ENCODE data around the gene GHRL. TPM values are rescaled to one million over a fixed set of nuclear protein-coding genes. Genes with fewer than 3 reads are reported as not detected.

GHRL gene
- total RNA-seq, 1 donor from 2014 or later, result not detected

DNA sequence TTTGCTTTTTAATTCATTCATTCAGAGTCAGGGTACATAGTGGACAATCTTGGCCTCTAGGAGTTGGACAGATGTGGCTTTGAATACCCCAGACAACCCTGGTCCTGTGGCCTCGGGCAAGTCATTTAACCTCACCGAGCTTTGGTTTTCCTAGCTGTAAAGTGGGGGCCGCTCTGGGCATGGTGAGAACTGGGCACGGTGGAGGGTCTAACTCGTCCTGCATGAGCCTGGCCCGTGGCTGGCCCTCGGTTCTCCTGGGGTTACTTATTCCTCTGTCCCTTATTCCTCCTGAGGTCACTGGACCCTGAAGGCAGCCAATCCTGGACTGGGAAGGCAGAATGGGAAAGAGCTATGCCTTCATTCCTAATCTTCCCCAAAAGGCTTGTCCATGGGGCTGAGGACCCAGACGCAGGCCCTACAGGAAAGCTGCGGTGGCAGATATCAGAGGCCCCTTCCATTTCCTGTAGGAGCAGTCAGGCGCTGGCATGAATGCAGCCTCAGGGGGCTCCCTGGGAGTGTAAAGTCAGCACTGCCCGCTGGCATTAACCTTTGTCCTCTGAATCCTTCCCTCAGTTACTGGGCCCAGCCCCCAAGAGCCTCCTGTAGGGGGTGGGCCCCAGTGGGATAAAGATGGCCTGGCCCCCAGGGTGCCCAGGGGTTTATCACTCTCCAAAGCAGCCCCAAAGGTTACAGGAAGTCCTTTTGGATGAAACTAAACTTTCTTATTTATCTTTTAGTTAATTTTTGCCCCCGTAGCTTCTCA is 46.0 kb upstream of the GHRL start:
- Mint-ChIP-seq H3K4me1 (ENCODE audit: low read depth) (no peaks in the 10 kb centered on the region), H3K27me3 (ENCODE audit: low read depth) (peaks cover 29% of the 10 kb centered on the region), H3K27ac (ENCODE audit: unreplicated experiment) (no peak overlapping the region), H3K4me3 (ENCODE audit: unreplicated experiment) (no peak overlapping the region), H3K9me3 (ENCODE audit: low read depth) (no peaks in the 10 kb centered on the region), H3K36me3 (ENCODE audit: low read depth) (no peaks in the 10 kb centered on the region)
- TF ChIP-seq, protein P1, sequence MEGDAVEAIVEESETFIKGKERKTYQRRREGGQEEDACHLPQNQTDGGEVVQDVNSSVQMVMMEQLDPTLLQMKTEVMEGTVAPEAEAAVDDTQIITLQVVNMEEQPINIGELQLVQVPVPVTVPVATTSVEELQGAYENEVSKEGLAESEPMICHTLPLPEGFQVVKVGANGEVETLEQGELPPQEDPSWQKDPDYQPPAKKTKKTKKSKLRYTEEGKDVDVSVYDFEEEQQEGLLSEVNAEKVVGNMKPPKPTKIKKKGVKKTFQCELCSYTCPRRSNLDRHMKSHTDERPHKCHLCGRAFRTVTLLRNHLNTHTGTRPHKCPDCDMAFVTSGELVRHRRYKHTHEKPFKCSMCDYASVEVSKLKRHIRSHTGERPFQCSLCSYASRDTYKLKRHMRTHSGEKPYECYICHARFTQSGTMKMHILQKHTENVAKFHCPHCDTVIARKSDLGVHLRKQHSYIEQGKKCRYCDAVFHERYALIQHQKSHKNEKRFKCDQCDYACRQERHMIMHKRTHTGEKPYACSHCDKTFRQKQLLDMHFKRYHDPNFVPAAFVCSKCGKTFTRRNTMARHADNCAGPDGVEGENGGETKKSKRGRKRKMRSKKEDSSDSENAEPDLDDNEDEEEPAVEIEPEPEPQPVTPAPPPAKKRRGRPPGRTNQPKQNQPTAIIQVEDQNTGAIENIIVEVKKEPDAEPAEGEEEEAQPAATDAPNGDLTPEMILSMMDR (IDR thresholded peaks at IDR 0.05), result no peak
- DNase-seq (ENCODE audit: low spot score), result peak; percentile 34

DNA sequence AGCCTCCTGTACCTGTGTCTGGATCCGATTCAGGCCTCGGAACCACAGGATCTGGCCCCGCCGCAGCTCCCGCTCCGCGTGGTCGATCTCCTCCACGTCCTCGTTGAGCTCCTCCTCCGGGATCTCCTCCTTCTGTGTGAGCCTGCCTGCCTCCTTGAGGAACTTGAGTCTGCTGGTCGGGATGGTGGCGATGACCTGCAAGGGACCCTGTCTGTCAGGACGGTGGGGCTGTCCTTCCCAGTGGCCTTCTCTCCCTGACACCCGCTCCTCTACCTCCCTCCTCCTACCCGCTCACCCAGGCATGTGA is 45.4 kb upstream of the GHRL start:
- Mint-ChIP-seq H3K4me3 (ENCODE audit: unreplicated experiment) (no peak overlapping the region), H3K9me3 (ENCODE audit: low read depth) (no peaks in the 10 kb centered on the region), H3K36me3 (ENCODE audit: low read depth) (no peaks in the 10 kb centered on the region), H3K27ac (ENCODE audit: unreplicated experiment) (no peak overlapping the region), H3K4me1 (ENCODE audit: low read depth) (no peaks in the 10 kb centered on the region), H3K27me3 (ENCODE audit: low read depth) (peaks cover 27% of the 10 kb centered on the region)
- DNase-seq (ENCODE audit: low spot score), result no peak
- TF ChIP-seq, protein P1 (IDR thresholded peaks at IDR 0.05), result no peak

DNA sequence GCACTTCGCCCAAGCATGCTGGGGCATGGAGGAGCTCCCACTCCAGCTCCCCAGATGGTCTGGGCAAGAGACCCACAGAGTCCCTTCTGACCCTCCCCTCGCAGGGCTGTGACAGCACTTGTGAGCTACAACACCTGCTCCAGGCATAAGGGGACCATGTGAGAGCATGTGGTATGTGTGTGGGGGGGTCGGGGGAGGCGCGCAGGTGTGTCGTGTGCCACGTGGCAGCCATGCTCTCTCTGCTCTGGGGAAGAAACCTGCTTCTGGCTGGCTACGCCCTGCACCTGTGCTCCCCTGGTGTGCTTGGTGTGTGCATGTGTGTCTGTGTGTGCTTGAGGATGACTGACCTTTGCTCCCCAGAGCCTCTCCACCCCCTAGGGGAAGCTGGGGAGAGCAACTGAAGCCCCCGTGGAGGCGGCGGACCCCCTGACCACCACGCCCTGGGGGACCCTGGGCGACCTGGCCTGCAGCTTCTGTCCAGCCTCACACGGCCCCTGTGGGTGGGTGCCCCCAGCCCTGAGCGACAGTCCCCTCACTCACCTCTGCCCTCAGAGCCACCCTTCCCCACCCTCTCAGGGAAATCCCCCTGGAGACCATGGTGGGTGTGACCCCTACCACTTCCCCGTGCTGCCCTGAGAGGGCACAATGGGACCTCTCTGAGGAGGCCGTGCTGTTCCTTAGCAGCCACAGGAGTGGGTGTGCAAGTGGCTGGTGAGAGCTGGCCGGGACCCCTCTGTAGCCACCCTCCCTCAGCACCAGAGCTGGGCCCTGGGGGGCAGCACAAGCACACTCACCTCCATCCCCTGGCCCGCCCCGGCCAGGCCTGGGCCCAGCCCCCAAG is 44.8 kb upstream of the GHRL start:
- Mint-ChIP-seq H3K27me3 (ENCODE audit: low read depth) (peaks cover 29% of the 10 kb centered on the region), H3K4me3 (ENCODE audit: unreplicated experiment) (no peak overlapping the region), H3K27ac (ENCODE audit: unreplicated experiment) (no peak overlapping the region), H3K9me3 (ENCODE audit: low read depth) (no peaks in the 10 kb centered on the region), H3K36me3 (ENCODE audit: low read depth) (no peaks in the 10 kb centered on the region), H3K4me1 (ENCODE audit: low read depth) (no peaks in the 10 kb centered on the region)
- TF ChIP-seq, protein P1 (IDR thresholded peaks at IDR 0.05), result no peak
- no peak for DNase-seq (ENCODE audit: low spot score)

DNA sequence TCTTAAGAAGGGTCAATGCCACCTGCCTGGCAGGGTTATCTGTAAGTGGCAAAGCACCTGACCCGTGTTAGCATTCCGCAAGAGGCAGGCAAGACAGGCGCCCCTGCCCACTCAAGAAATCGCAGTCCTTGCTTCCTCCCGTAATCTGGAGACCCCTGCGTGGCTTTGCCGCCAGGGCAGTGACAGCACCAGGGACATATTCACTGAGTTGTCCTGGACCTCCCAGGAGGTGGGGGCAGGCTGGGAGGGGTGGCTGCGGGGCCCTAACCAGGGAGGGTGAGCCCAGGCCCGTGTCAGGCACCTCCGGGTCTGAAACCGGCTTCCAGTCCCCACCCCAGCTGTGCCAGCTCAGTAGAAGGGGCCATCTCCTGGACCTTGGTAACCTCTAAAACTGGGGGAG is 44.0 kb upstream of the GHRL start:
- Mint-ChIP-seq H3K9me3 (ENCODE audit: low read depth) (no peaks in the 10 kb centered on the region), H3K27me3 (ENCODE audit: low read depth) (peaks cover 37% of the 10 kb centered on the region), H3K27ac (ENCODE audit: unreplicated experiment) (no peak overlapping the region), H3K36me3 (ENCODE audit: low read depth) (no peaks in the 10 kb centered on the region), H3K4me3 (ENCODE audit: unreplicated experiment) (no peak overlapping the region), H3K4me1 (ENCODE audit: low read depth) (no peaks in the 10 kb centered on the region)
- TF ChIP-seq, protein P1 (IDR thresholded peaks at IDR 0.05), result no peak
- no peak for DNase-seq (ENCODE audit: low spot score)

DNA sequence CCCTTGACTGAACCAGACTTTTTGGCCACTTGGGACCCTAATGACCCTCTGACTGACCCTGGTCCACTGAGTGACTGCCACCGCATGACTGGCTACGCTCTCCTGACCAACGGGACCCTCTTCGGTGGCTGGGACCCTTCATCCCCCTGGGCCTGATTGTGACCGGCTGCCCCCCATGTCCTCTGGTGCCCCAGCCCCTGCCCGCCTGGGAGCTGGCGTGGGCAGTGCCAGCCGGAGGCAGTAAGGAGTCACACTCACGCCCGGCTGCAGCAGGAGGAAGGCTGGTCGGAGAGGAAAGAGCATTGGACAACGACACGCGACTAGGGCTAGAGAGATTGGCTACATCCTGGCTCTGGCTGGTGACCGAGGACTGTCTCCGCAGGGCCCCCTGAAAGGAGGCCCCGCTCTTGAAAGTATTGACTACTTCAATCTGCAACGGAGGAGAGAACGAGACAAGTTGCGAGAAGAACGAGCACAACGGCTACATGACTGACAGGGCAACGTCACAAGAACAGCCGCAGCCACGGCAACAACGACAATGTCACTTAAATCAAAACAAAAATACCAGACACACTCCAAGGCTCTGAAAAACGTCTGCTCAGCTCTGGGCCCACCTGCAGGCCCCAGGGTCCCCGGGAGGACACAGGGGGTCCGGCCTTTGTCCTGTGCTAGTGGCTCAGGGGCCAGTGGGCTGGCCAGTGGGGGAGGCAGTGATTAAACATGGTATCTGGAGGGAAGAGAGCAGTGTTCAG is 43.3 kb upstream of the GHRL start:
- no peak for DNase-seq (ENCODE audit: low spot score)
- no peaks in the 10 kb centered on the region for H3K9me3 Mint-ChIP-seq (ENCODE audit: low read depth)

More for the DNA sequence above, 43.3 kb upstream of the GHRL start:
- H3K4me1 Mint-ChIP-seq (ENCODE audit: low read depth), result no peaks in the 10 kb centered on the region
- H3K27me3 Mint-ChIP-seq (ENCODE audit: low read depth), result peaks cover 40% of the 10 kb centered on the region
- TF ChIP-seq, protein P1 (IDR thresholded peaks at IDR 0.05), result no peak
- no peaks in the 10 kb centered on the region for H3K36me3 Mint-ChIP-seq (ENCODE audit: low read depth)
- no peak overlapping the region for H3K4me3 Mint-ChIP-seq (ENCODE audit: unreplicated experiment)
- H3K27ac Mint-ChIP-seq (ENCODE audit: unreplicated experiment), result no peak overlapping the region

Data from chondrocyte (in vitro differentiated cells).